GM12878 (cell line): Measurements from ENCODE around the gene INSIG2. TPM values are rescaled to one million over a fixed set of nuclear protein-coding genes. Genes with fewer than 3 reads are reported as not detected.

Experiments used
- ATAC-seq: fragments of 200-7000 bp; cut with Tn5 transposase; 3 replicates; pipeline ENCODE4 v1.9.1; 2020; ENCODE audit warnings: mild to moderate bottlenecking, moderate library complexity
- BruUV-seq: library from RNA; stranded (reverse); fragments of 400-500 nt; replicated peaks from 2 replicates; lab custom pipeline; 2021; lab: Mats Ljungman, UMichigan
- CTCF ChIA-PET: fragments of 300-600 bp; sonication (Branson Sonifier 250); formaldehyde crosslinking; extraction: SDS; loops from one replicate; lab custom pipeline; 2021; ENCODE audit warnings: inconsistent platforms; lab: Yijun Ruan, JAX
- POLR2A ChIA-PET: fragments of 350-600 bp; formaldehyde crosslinking; extraction: SDS; loops from one replicate; lab custom pipeline; 2021; ENCODE audit warnings: inconsistent platforms; lab: Charles Lee
- RAD21 ChIA-PET: fragments of 300-600 bp; sonication (Branson Sonifier 250); formaldehyde crosslinking; loops from one replicate; lab custom pipeline; 2023; ENCODE audit warnings: antibody characterized with exemption; ENCODE audit not compliant: unreplicated experiment; lab: Charles Lee
- SMC1A ChIA-PET: fragments of 300-600 bp; sonication (Branson Sonifier 250); formaldehyde crosslinking; loops from one replicate; lab custom pipeline; 2023; ENCODE audit not compliant: unreplicated experiment, uncharacterized antibody; lab: Charles Lee
- DNase-seq: peaks from one replicate; pipeline ENCODE4 v3.0.0-alpha.2; 2011; ENCODE audit warnings: low read depth, low spot score
- FAIRE-seq: peaks from 3 replicates; lab custom pipeline; 2011; peaks lifted over from hg19 to GRCh38; lab: Jason Lieb, UNC
- H2AFZ ChIP-seq: 2 replicates; pipeline ENCODE4 v1.6.0; 2011; ENCODE audit warnings: low read depth, low read length, control low read depth; ENCODE audit not compliant: control insufficient read depth
- H3K27ac ChIP-seq: 2 replicates; pipeline ENCODE4 v1.5.1; 2011; ENCODE audit warnings: control low read depth; ENCODE audit not compliant: control insufficient read depth, insufficient read depth
- H3K27me3 ChIP-seq, 2 experiments: replicated peaks in 1 of 2; 2 replicates each; pipeline versions ENCODE4 v1.6.0 to v1.6.1; 2011; ENCODE audit warnings: low read length in 1 of 2; ENCODE audit not compliant: control insufficient read depth in 2 of 2, insufficient read depth in 2 of 2
- H3K36me3 ChIP-seq, 2 experiments: 2 replicates each; pipeline ENCODE4 v1.5.1; 2011; ENCODE audit warnings: low read length in 1 of 2; ENCODE audit not compliant: control insufficient read depth in 2 of 2, insufficient read depth in 2 of 2
- H3K4me1 ChIP-seq: 2 replicates; pipeline ENCODE4 v1.6.1; 2011; ENCODE audit warnings: mild to moderate bottlenecking, low read length, moderate library complexity, mixed read lengths; ENCODE audit not compliant: control insufficient read depth, insufficient read depth
- H3K4me2 ChIP-seq: 2 replicates; pipeline ENCODE4 v1.6.0; 2011; ENCODE audit warnings: control low read depth; ENCODE audit not compliant: control insufficient read depth, insufficient read depth
- H3K4me3 ChIP-seq: fragments of 200-600 bp; sonication (generic); 2 replicates; pipeline ENCODE4 v1.5.1; 2016
- H3K79me2 ChIP-seq: 2 replicates; pipeline ENCODE4 v1.6.0; 2011; ENCODE audit warnings: low read length; ENCODE audit not compliant: control insufficient read depth, insufficient read depth
- H3K9ac ChIP-seq: 2 replicates; pipeline ENCODE4 v1.8.0; 2011; ENCODE audit warnings: low read length, control low read depth, mixed read lengths; ENCODE audit not compliant: control insufficient read depth, insufficient read depth
- H3K9me3 ChIP-seq: replicated peaks from 3 replicates; pipeline ENCODE4 v1.5.1; 2011; ENCODE audit warnings: mild to moderate bottlenecking, low read length; ENCODE audit not compliant: control insufficient read depth, insufficient read depth
- H4K20me1 ChIP-seq: 2 replicates; pipeline ENCODE4 v1.6.0; 2011; ENCODE audit not compliant: control insufficient read depth, insufficient read depth
- CEBPB ChIP-seq, 2 experiments: fragments of 150-350 bp in 1 of 2; IDR thresholded peaks; 2 replicates each; pipeline ENCODE4 v1.6.1; 2012 to 2014; ENCODE audit warnings: low read depth in 2 of 2, low read length in 2 of 2, borderline replicate concordance in 1 of 2, inconsistent platforms in 1 of 2
- CTCF ChIP-seq, 3 experiments: IDR thresholded peaks in 2 of 3; conservative IDR thresholded peaks in 1 of 3; 2 replicates each; pipeline ENCODE4 v1.5.1; 2011; ENCODE audit warnings: low read depth in 3 of 3, low read length in 3 of 3, mild to moderate bottlenecking in 3 of 3, control low read depth in 2 of 3, moderate library complexity in 2 of 3, inconsistent platforms in 1 of 3, mixed read lengths in 1 of 3; ENCODE audit not compliant: control insufficient read depth in 2 of 3, insufficient read depth in 1 of 3; ENCODE audit errors: extremely low read depth in 1 of 3
- GABPA ChIP-seq: IDR thresholded peaks from 2 replicates; pipeline ENCODE4 v1.6.1; 2014; ENCODE audit warnings: antibody characterized with exemption, low read depth, mild to moderate bottlenecking, inconsistent platforms
- IRF5 ChIP-seq: fragments of 450-650 bp; IDR thresholded peaks from 2 replicates; pipeline ENCODE4 v1.6.1; 2017; ENCODE audit warnings: borderline replicate concordance
- JUNB ChIP-seq: IDR thresholded peaks from 2 replicates; pipeline ENCODE4 v1.6.1; 2016; ENCODE audit warnings: antibody characterized with exemption, mild to moderate bottlenecking
- MEF2B ChIP-seq: fragments of 450-650 bp; IDR thresholded peaks from 2 replicates; pipeline ENCODE4 v1.6.1; 2018; ENCODE audit warnings: mild to moderate bottlenecking, moderate library complexity; ENCODE audit not compliant: partially characterized antibody, poor library complexity, severe bottlenecking
- MXI1 ChIP-seq: fragments of 150-350 bp; IDR thresholded peaks from 2 replicates; pipeline ENCODE4 v1.6.1; 2011; ENCODE audit warnings: low read depth, mild to moderate bottlenecking, inconsistent platforms, low read length, improper control_type of control experiment
- MYC ChIP-seq: IDR thresholded peaks from 2 replicates; pipeline ENCODE4 v1.6.1; 2011; ENCODE audit warnings: mild to moderate bottlenecking, low read length, moderate library complexity, inconsistent platforms; ENCODE audit not compliant: insufficient read depth, insufficient replicate concordance, insufficient read length, severe bottlenecking
- PML ChIP-seq: IDR thresholded peaks from 2 replicates; pipeline ENCODE4 v1.6.1; 2012; ENCODE audit warnings: low read length, inconsistent platforms
- POU2F2 ChIP-seq: IDR thresholded peaks from 3 replicates; pipeline ENCODE4 v1.6.1; 2011; ENCODE audit warnings: low read depth, mild to moderate bottlenecking, low read length, borderline replicate concordance
- TAF1 ChIP-seq: IDR thresholded peaks from 2 replicates; pipeline ENCODE4 v1.6.1; 2011; ENCODE audit warnings: mild to moderate bottlenecking, low read depth, low read length, borderline replicate concordance
- WGBS: methylation state at CpG from one replicate; pipeline ENCODE4 v1.1.6; 2016; ENCODE audit warnings: low lambda C conversion rate; ENCODE audit not compliant: insufficient replicate concordance, insufficient coverage; ENCODE audit errors: missing lambda C conversion rate; 5-methylcytosine and 5-hydroxymethylcytosine counted together
- in situ Hi-C: fragments of 300-500 bp; cut with MboI; formaldehyde crosslinking; loops from 9 replicates; pipeline ENCODE4 v1.14.3; 2018; ENCODE audit warnings: mixed read lengths
- intact Hi-C: fragments of 100-400 bp; cut with micrococcal nuclease; formaldehyde crosslinking; loops from one replicate; pipeline ENCODE4 v1.14.2; 2022; ENCODE audit not compliant: unreplicated experiment
- polyA plus RNA-seq, 11 experiments: library from polyadenylated mRNA; depleted of rRNA in 4 of 11; unstranded in 6 of 11; stranded (reverse) in 5 of 11; fragments of >200 nt; fragmentation: Nextera tagmentation in 4 of 11; fragmentation: Illumina TruSeq in 1 of 11; extraction: Ambion mirVana in 4 of 11; extraction: Trizol in 1 of 11; gene quantifications; 1 replicate in 1 of 11; 2 replicates in 10 of 11; pipeline versions ENCODE4 v1.2.1 to v1.2.3, GENCODE V29; 2011 to 2016; ENCODE audit warnings: inconsistent platforms in 2 of 11, missing spikeins in 2 of 11, low read depth in 1 of 11
- total RNA-seq, 4 experiments: library from RNA; depleted of rRNA in 3 of 4; stranded (reverse); fragments of >200 nt in 3 of 4; fragmentation: Illumina TruSeq in 1 of 4; extraction: Trizol in 1 of 4; gene quantifications; 2 replicates each; pipeline versions ENCODE4 v1.2.1 to v1.2.3, GENCODE V29; 2013 to 2021
- TF ChIP-seq, protein P1 (sequence below): fragments of 450-650 bp; IDR thresholded peaks from 2 replicates; pipeline ENCODE4 v1.6.1; 2017; ENCODE audit warnings: low read depth, mild to moderate bottlenecking, moderate library complexity
- TF ChIP-seq, protein P2 (sequence below): IDR thresholded peaks from 2 replicates; pipeline ENCODE4 v1.6.1; 2012; ENCODE audit warnings: low read depth, low read length, improper control_type of control experiment

Gene INSIG2
- total and polyA plus RNA-seq, 10 of the 15 experiments (the other 5 are each of a cell fraction or from before 2014, with no cell fraction given) = 4.9 to 92.7 (median 12.0) TPM

DNA sequence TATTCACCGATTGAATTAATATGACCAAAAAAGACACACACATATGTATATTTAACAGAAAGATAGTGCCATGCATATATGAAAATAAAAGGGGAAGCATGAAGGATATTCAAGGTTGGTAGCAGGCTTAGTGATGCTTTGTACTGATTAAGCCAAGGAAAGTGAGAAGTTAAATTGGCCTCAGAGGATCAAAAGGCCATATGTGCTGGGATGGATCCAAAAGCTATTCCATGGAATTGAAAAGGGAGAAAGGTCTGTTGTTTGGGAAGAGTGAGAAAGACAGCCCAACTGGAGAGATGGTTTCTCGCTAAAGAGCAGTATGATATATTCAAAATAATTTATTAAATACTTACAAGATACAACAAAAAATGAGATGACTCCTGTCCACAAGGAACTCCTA, 65.9 kb downstream of the INSIG2 start:
- Histone ChIP-seq H2AFZ (no peak overlapping the region), H3K4me2 (no peak overlapping the region), H4K20me1 (no peaks in the 10 kb centered on the region), H3K4me3 (no peak overlapping the region), H3K27ac (no peak overlapping the region), H3K9me3 (no peaks in the 10 kb centered on the region; the same call in 2 of the 3 replicates), H3K79me2 (no peaks in the 10 kb centered on the region), H3K9ac (no peak overlapping the region), H3K4me1 (no peaks in the 10 kb centered on the region), H3K27me3 (no peaks in the 10 kb centered on the region), H3K36me3 (no peaks in the 10 kb centered on the region)
- ChIA-PET SMC1A (interaction anchor here (1.0 kb wide), 1 partner anchor 92 kb away, joined by 3 read pairs; no protein-coding TSS in a partner anchor), CTCF (interaction anchor here (0.6 to 2.8 kb wide), 4 partner anchors 107 to 1853 kb away, joined by 3 to 14 read pairs (median 5); no protein-coding TSS in a partner anchor), POLR2A (interaction anchor here (0.5 to 1.2 kb wide), 3 partner anchors 14 to 706 kb away, joined by 3 to 6 read pairs (median 6); partner anchors contain the start of gene INSIG2), RAD21 (interaction anchor here (0.7 kb wide), 1 partner anchor 108 kb away, joined by 3 read pairs; no protein-coding TSS in a partner anchor)
- DNase-seq = no peak
- no peak for ATAC-seq
- 60% methylated on average over 2 of the region's 2 CpGs for WGBS
- in situ Hi-C loops = no loop called here
- no peak for FAIRE-seq
- intact Hi-C loops = no loop called here
- no TSS peak for BruUV-seq
- no peak for TF ChIP-seq CTCF (IDR thresholded peaks at IDR 0.05 in 2 of 3, conservative IDR thresholded peaks at IDR 0.05 in 1 of 3; ENCODE audit: control insufficient read depth in 2 of 3, extremely low read depth in 1 of 3, insufficient read depth in 1 of 3, low read depth in 3 of 3, low read length in 3 of 3)
- TF ChIP-seq MEF2B = no peak
- TF ChIP-seq, protein P1, sequence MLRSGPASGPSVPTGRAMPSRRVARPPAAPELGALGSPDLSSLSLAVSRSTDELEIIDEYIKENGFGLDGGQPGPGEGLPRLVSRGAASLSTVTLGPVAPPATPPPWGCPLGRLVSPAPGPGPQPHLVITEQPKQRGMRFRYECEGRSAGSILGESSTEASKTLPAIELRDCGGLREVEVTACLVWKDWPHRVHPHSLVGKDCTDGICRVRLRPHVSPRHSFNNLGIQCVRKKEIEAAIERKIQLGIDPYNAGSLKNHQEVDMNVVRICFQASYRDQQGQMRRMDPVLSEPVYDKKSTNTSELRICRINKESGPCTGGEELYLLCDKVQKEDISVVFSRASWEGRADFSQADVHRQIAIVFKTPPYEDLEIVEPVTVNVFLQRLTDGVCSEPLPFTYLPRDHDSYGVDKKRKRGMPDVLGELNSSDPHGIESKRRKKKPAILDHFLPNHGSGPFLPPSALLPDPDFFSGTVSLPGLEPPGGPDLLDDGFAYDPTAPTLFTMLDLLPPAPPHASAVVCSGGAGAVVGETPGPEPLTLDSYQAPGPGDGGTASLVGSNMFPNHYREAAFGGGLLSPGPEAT = no peak
- TF ChIP-seq PML = no peak
- no peak for TF ChIP-seq GABPA
- TF ChIP-seq MYC = no peak
- TF ChIP-seq, protein P2, sequence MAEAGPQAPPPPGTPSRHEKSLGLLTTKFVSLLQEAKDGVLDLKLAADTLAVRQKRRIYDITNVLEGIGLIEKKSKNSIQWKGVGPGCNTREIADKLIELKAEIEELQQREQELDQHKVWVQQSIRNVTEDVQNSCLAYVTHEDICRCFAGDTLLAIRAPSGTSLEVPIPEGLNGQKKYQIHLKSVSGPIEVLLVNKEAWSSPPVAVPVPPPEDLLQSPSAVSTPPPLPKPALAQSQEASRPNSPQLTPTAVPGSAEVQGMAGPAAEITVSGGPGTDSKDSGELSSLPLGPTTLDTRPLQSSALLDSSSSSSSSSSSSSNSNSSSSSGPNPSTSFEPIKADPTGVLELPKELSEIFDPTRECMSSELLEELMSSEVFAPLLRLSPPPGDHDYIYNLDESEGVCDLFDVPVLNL = no peak
- no peak for TF ChIP-seq MXI1
- no peak for TF ChIP-seq CEBPB (IDR thresholded peaks at IDR 0.05; ENCODE audit: borderline replicate concordance in 1 of 2, low read depth in 2 of 2, low read length in 2 of 2)
- no peak for TF ChIP-seq JUNB
- TF ChIP-seq IRF5 = no peak
- TF ChIP-seq POU2F2 = no peak
- no peak for TF ChIP-seq TAF1
